Kidney glomerular epithelial cell (primary cell): ENCODE results near the gene SLC9B2.

Experiments
- DNase-seq: peaks from one replicate; lab custom pipeline; 2025; lab: John Stamatoyannopoulos, UW

SLC9B2 gene

DNA sequence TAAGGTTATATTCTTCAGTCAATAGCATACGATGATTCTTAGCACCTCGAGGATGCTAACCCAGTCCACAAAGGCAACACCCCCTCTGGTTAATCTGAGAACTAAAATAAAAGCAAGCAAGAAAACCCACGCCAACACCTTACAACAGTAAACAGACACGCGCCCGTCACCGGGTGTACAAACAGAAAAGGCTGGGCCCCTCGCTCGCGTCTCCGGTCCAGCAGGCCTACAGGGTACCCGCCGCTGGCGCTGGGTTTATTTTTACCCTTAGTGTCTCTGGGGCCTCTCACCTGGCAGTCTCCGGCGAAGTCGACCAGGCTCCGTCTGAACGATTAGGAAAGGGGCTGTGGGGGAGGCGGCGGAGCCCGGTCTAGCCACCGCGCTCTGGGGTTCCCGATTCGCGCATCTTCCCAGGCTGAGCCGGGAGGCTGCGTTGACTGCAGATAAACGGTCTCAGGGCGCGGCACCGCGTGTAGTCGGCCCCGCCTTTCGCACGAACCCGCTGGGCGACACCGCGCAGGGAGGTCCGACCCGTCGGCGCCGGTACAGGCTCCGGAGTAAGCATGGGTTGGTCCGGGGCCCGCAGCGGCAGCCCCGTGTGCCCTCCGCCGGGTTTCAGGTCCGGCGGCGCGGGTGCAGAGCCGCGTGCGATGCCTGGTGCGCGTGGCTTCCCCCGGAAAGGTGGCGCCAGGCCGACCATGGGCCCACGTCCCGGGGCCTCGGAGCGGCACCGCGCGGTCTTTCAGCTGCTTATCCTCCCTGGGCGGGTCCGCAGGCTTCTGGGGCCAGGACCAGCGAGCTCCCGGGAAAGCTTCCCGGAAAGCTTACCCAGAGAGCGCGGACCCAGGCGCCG is 441 bp downstream of the SLC9B2 start:
- DNase-seq = peak; percentile 60

DNA sequence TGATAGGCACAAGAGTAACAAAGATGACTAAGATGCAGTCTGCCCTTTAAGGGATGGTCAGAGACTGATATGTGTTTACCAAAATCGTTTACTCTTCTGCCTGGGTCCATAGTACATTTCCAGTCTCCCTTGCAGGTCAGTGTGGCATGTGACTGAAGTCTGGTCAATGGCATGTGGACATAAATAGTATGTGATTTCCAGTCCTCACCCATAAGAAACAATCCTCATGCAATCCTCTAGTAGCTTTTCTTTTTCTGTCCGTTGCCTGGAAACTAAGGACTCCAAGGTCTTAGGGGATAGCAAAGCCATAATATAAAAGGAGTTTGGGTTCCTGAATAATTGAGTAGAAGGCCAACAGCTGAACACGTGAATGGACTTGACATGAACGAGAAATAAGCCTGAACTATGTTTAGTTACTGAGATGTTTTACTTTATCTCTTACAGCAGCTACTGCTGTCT is 1.1 kb downstream of the SLC9B2 start:
- DNase-seq = no peak

DNA sequence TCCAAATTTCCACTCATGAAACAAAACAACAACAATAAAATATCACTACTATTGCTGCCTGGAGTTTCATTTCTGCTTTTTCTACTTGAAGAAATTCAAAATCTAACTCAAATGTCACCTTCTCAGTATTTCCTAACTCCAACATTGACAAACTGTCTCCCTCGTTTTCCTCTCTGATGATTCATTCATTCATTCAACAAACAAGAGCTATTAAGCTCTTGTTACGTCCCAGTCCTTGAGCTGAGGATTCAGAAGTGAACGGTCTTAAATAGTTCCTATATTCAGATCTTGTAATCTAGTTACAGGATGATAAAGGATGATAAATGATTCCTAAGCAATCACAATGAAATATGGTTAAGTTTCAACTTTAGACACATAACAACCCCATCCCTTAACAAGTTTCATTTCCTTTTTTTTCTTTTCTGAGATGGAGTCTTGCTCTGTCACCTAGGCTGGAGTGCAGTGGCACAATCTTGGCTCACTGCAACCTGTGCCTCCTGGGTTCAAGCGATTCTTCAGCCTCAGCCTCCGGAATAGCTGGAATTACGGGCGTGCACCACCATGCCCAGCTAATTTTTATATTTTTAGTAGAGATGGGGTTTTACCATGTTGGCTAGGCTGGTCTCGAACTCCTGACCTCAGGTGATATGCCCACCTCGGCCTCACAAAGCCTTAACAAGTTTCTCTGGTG is 1.7 kb downstream of the SLC9B2 start:
- DNase-seq = no peak

DNA sequence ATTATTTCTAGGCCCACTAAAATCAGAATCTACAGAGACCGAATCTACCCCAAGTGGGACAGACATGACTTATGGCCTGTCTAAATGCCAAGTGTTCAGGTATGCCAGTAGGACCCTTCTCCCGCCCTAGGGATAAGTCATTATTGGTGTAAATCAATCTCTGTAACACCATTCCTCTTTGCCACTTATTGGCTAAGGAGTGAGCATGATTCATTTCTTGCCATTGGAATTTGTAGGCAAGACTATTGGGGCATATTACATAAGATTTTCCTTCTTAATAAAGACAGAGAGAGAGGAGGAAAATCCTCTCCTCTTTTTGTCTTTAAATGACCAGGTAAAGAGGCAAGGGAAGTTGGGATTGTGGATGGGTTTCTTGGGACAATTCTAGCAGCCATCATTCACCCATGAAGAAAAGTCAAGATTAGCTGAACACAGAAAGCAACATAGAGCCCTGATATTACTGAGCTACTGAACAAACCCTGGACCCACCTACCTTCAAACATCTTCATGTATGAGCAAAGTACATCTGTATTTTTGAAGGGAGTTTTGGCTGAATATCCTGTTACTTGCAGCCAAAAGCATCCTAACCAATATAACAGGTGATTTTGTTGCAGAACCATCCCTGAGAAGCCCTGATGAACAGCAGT is 2.6 kb downstream of the SLC9B2 start:
- DNase-seq = no peak

DNA sequence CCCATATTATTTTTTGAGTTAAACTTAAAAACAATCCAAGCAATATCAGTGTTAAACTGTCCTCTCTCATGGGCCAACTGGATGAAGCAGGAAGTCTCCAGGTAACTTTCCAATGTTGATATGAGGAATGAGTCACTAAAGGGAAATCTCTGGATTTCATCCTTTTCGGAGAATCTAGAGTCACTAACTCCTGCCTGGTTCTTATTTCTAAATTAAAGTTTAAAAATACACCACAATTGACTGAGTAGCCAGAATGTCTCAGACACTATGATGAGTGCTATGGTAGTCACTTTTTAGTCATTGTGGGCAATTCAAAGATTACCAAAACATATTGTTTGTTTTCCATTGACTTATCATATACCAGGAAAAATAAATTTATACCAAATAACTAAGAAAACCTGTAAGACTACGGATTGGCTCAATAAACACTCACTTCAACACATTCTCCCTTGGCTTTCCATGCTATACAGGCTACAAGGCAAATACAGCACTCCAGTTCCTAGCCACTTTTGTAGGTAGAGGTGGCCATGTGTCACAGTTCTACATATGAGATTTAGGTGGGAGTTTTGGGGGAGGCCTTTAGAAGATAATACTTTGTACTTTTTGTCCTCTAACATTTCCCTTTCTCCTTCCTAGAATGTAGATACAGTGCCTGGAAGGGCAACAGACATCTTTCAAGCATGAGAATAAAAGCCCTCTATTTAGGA is 8.6 kb downstream of the SLC9B2 start:
- peak; percentile 47 for DNase-seq

DNA sequence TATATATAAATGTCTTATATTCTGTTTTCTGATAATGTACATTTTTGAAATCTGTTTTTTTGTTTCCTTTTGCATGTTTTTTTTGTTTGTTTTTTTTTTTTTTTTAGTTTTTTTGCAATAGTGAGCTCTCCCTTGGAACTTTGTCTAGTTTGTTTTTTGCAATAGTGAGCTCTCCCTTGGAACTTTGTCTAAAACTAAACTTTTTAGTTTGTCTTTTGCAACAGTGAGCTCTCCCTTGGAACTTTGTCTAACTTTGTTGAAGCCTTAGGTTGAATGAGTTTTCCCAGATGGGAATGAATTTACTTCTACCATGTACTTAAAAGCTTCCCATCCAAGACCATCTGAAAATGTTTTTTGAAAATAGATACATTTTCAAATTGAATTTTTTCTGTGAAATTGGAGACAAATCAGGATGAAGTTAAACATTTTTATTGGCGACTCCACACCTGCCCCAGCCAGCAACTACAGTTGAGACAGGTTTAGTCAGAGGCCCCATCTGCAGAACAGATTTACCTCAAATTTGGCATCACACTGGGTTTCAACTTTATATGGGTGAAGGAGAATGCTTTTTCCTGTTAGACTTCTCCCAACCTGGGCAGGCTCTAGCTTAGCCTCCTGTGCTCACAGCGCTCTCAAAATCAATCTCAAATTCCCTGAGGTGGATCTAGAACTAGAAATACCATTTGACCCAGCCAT is 16.0 kb downstream of the SLC9B2 start:
- no peak for DNase-seq

DNA sequence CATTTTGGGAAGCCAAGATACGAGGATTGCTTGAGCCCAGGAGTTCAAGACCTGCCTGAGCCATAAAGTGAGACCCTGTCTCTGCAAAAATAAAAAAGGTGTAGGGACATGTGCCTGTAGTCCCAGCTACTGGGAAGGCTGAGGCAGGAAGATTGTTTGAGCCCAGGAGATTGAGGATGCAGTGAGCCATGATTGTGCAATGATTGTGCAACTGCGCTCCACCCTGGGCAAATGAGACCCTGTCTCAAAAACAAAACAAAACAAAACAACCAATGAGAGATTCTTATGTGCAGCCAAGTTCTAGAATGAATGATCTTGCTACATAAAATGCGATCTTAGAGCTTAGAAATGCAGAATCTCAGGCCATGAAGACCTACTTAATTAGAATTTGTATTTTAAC is 22.5 kb downstream of the SLC9B2 start:
- DNase-seq = no peak

DNA sequence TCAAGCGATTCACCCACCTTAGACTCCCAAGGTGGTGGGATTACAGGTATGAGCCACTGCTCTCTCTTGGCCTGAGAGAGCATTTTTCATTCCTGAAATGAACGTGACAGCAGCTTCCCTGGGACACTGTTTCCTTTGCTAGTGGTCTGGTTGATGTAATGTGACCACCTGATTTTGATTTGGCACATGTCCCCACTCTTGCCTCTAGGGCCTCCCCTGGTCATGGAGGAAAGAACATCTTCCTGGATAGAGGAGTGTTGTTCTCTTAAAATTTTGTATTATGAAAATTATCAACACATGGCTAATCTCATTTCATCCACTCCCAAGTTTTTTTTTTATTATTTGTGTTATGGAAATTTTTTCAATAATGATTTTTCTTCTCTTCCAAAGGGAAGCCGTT is 23.8 kb downstream of the SLC9B2 start:
- no peak for DNase-seq

DNA sequence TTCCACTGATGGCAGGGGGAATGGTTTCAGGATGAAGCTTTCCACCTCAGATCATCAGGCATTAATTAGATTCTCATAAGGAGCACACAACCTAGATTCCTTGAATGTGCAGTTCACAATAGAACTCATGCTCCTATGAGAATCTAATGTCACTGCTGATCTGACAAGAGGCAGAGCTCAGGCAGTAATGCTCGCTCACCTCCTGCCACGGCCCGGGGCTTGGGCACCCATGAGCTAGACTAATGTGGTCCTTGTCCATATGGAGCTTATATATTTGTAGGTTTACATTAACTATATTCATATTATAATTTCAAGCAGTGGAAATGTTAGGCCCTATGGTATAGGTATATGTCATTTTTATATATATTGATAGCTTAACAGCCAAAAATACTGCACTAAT is 24.4 kb downstream of the SLC9B2 start:
- no peak for DNase-seq

DNA sequence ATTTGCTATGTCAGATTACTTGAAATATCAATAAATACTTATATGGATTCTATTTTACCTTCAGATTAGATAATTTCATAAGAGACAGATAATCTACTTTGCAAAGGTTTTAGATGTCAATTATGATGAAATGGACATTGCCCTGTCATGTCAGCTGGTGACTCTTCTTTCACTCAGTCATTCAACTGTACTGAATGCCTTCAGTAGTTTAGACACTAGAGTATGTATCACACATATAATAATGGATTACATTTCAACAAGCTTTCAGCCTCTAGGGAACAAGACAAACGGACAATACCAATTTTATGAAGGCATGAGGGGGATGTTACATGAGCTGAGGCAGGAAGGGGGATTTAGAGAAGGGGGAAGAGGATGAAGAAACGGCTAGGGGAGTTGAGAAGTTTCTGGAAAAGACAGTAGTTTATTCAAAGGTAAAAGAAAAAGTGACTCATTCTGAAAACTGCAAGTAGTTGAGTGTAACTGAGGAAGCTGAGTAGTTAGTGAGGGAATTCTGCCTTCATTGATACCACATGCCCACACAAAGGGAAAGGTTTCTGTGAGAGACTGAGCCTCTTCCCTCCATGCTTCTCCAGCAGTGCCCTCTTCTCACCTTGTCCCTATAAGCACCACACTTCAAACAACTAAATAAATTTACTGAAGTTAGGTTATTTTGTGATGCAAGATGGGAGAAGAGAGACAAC is 25.7 kb downstream of the SLC9B2 start:
- no peak for DNase-seq

DNA sequence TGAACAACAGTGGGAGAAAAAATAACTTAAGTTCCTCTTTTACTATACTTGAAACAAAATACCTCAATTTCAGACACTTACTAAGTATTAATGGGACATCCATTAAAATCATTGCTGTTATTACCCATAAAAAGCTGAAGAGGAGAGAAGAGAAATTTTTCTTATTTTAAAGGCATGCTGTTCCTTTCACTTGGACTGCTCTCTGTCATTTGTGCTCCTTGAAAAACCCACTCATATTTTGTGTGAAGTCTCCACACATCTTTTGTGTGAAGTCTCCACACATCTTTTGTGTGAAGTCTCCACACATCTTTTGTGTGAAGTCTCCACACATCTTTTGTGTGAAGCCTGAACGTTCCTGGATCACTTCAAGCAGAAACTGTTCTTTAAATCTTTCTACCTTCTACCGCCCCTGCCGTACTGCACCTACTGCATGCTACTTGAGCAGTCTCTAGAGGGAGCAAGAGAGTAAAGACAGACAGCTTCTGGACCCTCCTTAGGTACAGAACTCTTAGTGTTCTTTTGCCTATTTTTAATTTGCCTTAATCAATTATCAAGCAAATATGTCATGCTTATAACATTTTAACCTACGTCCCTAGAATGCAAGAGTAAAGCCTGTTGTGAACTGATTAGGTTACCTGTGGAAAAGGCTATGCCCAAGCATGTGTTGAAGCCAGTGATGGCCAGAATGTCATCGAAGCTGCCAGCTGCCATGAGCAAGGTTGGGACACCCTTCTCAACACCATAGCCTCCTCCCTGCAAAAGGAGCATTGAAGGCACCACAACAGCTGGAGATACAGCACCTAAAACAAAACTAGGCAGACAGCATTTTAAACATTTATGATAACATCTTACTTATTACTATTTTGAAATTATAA is 29.9 kb downstream of the SLC9B2 start:
- peak; percentile 32 for DNase-seq

DNA sequence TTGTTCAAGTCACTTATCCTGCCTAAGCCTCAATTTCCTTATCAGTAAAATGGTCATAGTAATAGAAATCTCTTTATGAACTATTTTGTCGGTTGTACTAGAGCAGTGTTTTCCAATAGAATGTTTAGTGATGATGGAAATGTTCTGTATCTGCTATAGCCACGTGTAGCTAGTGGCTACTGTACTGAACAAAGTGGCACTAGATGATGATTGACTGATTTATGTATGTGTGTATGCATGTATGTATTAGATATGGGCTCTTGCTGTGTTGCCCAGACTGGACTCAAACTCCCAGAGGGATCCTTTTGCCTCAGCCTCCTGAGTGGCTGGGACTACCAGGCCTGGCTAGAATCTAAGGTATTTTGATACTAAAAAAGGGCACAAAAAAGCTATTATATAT is 32.4 kb downstream of the SLC9B2 start:
- no peak for DNase-seq

DNA sequence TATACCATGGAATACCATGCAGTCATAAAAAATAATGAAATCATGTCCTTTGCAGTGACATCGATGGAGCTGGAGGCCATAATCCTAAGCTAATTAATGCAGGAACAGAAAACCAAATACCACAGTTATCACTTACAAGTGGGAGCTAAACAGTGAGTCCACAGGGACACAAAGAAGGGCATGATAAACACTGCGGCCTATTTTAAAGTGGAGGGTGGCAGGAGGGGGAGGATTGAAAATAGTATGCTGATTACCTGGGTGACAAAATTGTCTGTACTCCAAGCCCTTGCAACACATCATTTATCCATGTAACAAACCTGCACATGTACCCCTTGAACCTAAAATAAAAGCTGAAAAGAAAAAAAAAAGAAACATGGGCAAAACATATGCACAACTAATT is 40.4 kb downstream of the SLC9B2 start:
- DNase-seq = no peak

DNA sequence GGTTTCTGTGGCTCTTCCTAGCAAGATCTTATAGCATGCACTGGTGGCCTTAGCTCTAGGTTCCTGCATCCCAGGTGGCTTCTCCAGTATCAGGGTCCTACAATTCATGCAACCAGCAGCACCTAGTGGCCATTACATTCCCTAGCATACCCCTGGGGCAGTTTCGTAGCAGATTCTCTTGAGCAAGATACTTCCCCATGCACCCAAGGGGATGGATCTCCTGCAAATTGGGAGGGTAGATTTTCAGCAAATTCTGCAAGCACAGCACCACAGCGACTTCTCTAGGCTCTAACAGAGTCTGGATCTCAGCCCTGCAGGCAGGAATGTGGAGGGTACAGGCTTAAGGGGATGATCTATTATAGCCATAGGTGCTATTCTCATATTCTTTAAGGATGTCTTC is 44.0 kb downstream of the SLC9B2 start:
- DNase-seq = no peak

DNA sequence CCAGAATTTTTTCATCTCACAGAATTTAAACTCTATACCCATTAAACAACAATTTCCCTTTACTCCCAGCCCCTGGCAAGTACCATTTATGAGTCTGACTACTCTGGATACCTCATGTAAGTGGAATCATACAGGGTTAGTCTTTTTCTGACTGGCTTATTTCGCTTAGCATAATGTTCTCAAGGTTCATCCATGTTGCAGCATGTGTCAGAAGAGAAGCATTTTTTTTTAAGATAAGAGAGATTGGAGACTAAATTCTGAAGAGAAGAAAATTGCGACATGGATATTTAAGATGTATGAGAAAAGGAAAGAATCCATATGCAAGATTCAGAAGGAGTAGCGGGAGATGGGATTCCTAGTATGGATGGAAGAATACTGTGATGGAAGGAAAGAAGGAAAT is 45.8 kb downstream of the SLC9B2 start:
- no peak for DNase-seq

DNA sequence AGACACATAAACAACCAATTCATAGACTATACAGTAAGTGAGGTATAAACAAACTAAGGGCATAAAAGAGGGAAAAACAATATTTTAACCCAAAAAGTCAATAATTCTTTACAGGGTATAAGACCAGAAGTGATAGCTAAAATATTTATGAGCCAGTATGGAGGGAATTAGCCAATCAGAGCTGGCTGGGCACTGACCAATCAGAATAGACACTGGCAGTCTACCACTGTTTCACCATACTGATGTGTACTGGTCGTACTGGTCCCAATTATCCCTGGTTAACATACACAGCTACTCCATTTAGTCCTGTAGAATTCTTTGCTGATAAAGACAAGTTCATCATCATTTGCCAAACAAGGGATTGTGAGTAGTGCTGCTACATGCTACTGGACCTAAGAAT is 47.3 kb downstream of the SLC9B2 start:
- no peak for DNase-seq

DNA sequence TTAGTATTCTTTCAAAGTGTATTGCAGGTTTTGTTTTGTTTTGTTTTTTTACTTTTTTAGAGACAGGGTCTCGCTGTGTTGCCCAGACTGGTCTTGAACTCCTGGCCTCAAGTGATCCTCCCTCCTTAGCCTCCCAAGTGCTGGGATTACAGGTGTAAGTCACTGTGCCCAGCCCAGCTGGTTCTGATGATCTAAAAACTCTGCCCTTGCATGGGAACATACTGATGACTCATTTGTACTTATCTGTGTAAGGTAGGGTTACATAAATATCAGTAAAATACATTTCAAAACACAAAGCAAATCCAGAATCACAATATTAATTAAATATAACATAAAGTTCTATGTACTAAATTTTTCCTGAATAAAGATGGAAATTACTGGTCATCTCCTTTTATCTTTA is 49.7 kb downstream of the SLC9B2 start:
- DNase-seq = no peak

DNA sequence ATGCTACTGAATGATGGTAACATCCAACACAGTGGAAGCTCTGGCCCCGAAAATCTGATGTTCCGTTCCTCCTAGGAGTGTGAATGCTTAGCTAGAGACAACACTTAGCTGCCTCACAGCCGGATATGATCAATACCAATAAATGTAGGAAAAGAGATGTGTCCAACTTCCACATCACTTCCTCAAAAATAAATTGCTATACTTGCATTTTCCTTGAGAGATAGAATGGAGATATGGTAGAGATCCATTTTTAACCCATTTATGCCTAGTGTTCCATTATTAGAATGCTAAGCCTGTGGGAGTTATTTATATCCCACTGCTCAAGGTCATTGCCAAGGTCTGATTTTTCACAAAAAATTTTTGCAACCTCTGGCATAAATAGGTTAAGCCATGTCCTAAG is 51.6 kb downstream of the SLC9B2 start:
- no peak for DNase-seq

DNA sequence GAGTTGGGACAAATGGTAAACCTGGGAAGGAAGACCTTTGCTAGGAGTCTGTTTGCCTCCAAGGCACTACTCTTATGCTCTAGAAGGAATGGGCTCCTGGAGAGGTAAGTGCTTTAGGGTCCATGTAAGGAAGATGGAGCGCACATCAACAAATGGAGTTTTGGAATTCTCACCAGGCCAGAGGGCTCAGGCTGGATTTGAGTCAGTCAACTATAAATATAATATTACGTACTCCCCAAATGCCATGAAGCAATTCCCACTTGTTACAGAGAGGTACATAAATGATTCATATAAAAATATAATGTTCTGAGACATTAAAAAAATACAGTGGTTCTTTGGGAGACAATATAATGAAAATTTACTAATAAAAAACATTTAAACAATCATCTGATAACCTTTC is 55.4 kb downstream of the SLC9B2 start:
- no peak for DNase-seq
